Measurements from ENCODE around the gene UPK3A.

- TF ChIP-seq CTCF (IDR thresholded peaks at IDR 0.05) = no peak
- TF ChIP-seq POLR2A (IDR thresholded peaks at IDR 0.05) = no peak
- TF ChIP-seq POLR2AphosphoS5 (IDR thresholded peaks at IDR 0.05) = no peak
Observed at GRCh38 chr22:45280587-45280980, 4.2 kb upstream of the UPK3A start.
